CD4-positive, alpha-beta memory T cell (primary cell): ENCODE data around the gene CDCP1. TPM values are rescaled to one million over a fixed set of nuclear protein-coding genes. Genes with fewer than 3 reads are reported as not detected.

ENCODE experiments used
- CTCF ChIA-PET: fragments of 350-600 bp; sonication (Branson Sonifier 250); formaldehyde crosslinking; loops from one replicate; lab custom pipeline; 2021; ENCODE audit warnings: inconsistent platforms; ENCODE audit not compliant: partially characterized antibody; lab: Charles Lee
- POLR2A ChIA-PET: fragments of 350-600 bp; sonication (Branson Sonifier 250); formaldehyde crosslinking; loops from one replicate; lab custom pipeline; 2021; ENCODE audit not compliant: partially characterized antibody; lab: Charles Lee
- DNase-seq, 5 donors: peaks; one replicate each; pipeline versions ENCODE4 v3.0.0 to v3.0.0-alpha.2; 2020 to 2022; ENCODE audit warnings: mixed read lengths in 1 of 5
- H3K27ac ChIP-seq: one replicate; pipeline ENCODE4 v1.7.0; 2013; ENCODE audit warnings: low read depth, low read length
- H3K27me3 ChIP-seq: 2 replicates; pipeline ENCODE4 v1.7.0; 2013; ENCODE audit warnings: mild to moderate bottlenecking, low read length, moderate library complexity; ENCODE audit not compliant: insufficient read depth
- H3K36me3 ChIP-seq: 2 replicates; pipeline ENCODE4 v1.7.0; 2013; ENCODE audit warnings: mild to moderate bottlenecking, low read length, moderate library complexity; ENCODE audit not compliant: insufficient read depth
- H3K4me1 ChIP-seq: 2 replicates; pipeline ENCODE4 v1.7.0; 2013; ENCODE audit warnings: mild to moderate bottlenecking, low read length, moderate library complexity; ENCODE audit not compliant: insufficient read depth
- H3K4me3 ChIP-seq, 2 donors: one replicate each; pipeline ENCODE4 v1.7.0; 2013; ENCODE audit warnings: low read length in 2 of 2, mild to moderate bottlenecking in 1 of 2
- H3K9me3 ChIP-seq, 2 donors: one replicate each; pipeline ENCODE4 v1.7.0; 2013; ENCODE audit warnings: low read length in 2 of 2, control low read depth in 1 of 2; ENCODE audit not compliant: control insufficient read depth in 1 of 2
- H3K27ac Mint-ChIP-seq, 7 donors: one replicate each; pipeline ENCODE4 v1.8.0; 2020 to 2021; ENCODE audit warnings: mixed read lengths in 7 of 7, mild to moderate bottlenecking in 6 of 7, inconsistent platforms in 3 of 7, moderate library complexity in 3 of 7
- H3K27me3 Mint-ChIP-seq, 2 donors: one replicate each; pipeline ENCODE4 v1.8.0; 2020 to 2021; ENCODE audit warnings: mixed read lengths in 2 of 2
- H3K36me3 Mint-ChIP-seq, 2 donors: one replicate each; pipeline ENCODE4 v1.8.0; 2020 to 2021; ENCODE audit warnings: mixed read lengths in 2 of 2, inconsistent platforms in 1 of 2, mild to moderate bottlenecking in 1 of 2
- H3K4me1 Mint-ChIP-seq, 4 donors: one replicate each; pipeline ENCODE4 v1.8.0; 2020 to 2021; ENCODE audit warnings: mixed read lengths in 4 of 4, mild to moderate bottlenecking in 1 of 4
- H3K4me3 Mint-ChIP-seq, 8 donors: one replicate each; pipeline ENCODE4 v1.8.0; 2020 to 2021; ENCODE audit warnings: mixed read lengths in 8 of 8, mild to moderate bottlenecking in 7 of 8, moderate library complexity in 6 of 8, inconsistent platforms in 3 of 8
- H3K9me3 Mint-ChIP-seq, 8 donors: one replicate each; pipeline ENCODE4 v1.8.0; 2020 to 2021; ENCODE audit warnings: mixed read lengths in 8 of 8, mild to moderate bottlenecking in 5 of 8, inconsistent platforms in 3 of 8, moderate library complexity in 1 of 8
- intact Hi-C: fragments of 100-400 bp; cut with micrococcal nuclease; formaldehyde crosslinking; loops from one replicate; pipeline ENCODE4 v1.15.1; 2023
- polyA plus RNA-seq, 2 donors: library from polyadenylated mRNA; unstranded; fragments of 300-500 nt; fragmentation: Illumina TruSeq; gene quantifications; one replicate each; pipeline ENCODE4 v1.2.3, GENCODE V29; 2021
- total RNA-seq, 2 experiments: library from RNA; stranded (reverse); gene quantifications; one replicate each; pipeline ENCODE4 v1.2.3, GENCODE V29; 2021

The CDCP1 gene, protein sequence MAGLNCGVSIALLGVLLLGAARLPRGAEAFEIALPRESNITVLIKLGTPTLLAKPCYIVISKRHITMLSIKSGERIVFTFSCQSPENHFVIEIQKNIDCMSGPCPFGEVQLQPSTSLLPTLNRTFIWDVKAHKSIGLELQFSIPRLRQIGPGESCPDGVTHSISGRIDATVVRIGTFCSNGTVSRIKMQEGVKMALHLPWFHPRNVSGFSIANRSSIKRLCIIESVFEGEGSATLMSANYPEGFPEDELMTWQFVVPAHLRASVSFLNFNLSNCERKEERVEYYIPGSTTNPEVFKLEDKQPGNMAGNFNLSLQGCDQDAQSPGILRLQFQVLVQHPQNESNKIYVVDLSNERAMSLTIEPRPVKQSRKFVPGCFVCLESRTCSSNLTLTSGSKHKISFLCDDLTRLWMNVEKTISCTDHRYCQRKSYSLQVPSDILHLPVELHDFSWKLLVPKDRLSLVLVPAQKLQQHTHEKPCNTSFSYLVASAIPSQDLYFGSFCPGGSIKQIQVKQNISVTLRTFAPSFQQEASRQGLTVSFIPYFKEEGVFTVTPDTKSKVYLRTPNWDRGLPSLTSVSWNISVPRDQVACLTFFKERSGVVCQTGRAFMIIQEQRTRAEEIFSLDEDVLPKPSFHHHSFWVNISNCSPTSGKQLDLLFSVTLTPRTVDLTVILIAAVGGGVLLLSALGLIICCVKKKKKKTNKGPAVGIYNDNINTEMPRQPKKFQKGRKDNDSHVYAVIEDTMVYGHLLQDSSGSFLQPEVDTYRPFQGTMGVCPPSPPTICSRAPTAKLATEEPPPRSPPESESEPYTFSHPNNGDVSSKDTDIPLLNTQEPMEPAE
- total RNA-seq = under 1 TPM; 0.35 to 0.44 TPM
- polyA plus RNA-seq = under 1 TPM; 0.24 to 0.60 TPM

DNA sequence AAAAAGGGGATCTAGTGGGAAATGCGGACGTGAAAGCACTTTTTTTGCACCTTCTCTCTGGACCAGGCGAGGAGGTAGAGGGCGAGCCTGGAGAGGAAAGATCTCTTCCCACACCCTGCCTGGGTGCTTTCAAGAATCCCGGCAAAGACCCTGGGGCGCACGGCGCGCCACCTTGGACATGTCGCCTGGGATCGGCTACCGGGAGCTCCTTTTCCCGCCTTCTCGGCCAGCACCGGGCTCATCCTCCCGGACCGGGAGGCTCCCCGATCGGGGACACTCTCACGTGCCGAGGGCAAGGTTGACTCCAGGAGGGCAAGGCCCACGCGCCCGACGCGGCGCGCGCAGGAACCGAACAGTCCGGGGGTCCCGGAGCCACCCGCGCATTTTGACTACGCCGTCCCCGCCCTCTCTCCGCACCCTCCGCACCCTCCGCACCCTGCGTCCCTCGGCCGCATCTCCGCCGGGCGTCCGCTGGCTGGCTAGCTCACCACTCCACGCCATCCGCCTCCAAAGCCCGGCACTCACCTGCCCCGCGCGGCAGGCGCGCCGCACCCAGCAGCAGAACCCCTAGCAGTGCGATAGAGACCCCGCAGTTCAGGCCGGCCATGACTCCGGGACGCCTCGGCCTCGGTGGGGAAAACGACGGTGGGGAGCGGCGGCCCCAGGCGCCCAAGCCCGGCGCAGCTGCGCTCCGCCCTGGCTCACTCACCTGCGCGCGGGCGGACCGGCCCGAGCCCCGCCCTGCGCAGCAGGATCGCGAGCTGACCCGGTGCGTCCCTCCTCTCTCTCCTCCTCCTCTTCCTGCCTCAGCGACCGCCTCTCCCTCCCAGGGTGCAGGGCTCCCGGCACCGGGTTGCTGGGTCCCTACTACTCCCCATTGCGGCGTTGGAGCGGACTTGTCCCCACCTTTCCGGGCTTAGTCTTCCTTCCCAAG lies at the start of gene CDCP1:
Gene CDCP1, minus strand, starts transcription at position 698 of the 934 bp plus-strand sequence. Its CDS starts 91 bp downstream, at position 607.
- peaks cover 14% of the 10 kb centered on the region for H3K4me1 ChIP-seq
- POLR2A ChIA-PET = no interaction called here
- peak within 1 kb of the TSS in 1 of 2 donors; percentile 28 for H3K4me3 ChIP-seq
- H3K36me3 ChIP-seq = no peaks in the 10 kb centered on the region
- no peak within 1 kb of the TSS for H3K27ac ChIP-seq
- peaks cover 8 to 32% (median 12%) of the 10 kb centered on the region in 4 donors for H3K4me1 Mint-ChIP-seq
- H3K27me3 ChIP-seq = peaks cover 13% of the 10 kb centered on the region
- peaks cover 31 to 39% of the 10 kb centered on the region in 2 donors for H3K27me3 Mint-ChIP-seq
- no peaks in the 10 kb centered on the region for H3K9me3 ChIP-seq
- peak within 1 kb of the TSS; percentile 79 to 94 (median 86) for H3K4me3 Mint-ChIP-seq
- no peak for DNase-seq
- peak within 1 kb of the TSS in 2 of 7 donors; percentile 12 to 79 for H3K27ac Mint-ChIP-seq
- H3K9me3 Mint-ChIP-seq = peaks cover 0 to 12% (median 10%) of the 10 kb centered on the region in 8 donors
- CTCF ChIA-PET = interaction anchor here (0.6 to 1.6 kb wide), 2 partner anchors 8 to 11 kb away, joined by 3 to 5 read pairs; no protein-coding TSS in a partner anchor
- intact Hi-C loops = no loop called here
- peaks cover 0 to 3% of the 10 kb centered on the region in 2 donors for H3K36me3 Mint-ChIP-seq

DNA sequence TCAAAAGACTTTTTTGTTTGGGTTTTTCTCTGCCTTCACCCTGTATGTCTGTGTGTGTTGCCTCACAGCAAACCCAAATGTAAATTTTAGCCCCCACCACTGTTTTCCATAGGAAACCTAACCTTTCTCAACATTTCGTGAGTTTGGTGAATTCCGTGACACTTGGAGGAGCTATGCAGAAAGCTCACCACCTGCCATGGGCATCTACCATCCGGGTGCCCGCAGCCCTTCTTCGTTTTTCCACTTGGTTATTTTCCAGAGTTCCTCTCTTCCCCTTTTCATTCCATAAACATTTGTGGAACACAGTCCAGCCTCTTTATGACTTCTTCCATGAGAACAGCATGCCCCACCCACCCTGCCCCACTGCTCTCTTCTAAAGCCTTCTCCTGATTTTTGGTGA lies 48.6 kb upstream of the CDCP1 start:
- Mint-ChIP-seq H3K27me3 (peaks cover 10 to 12% of the 10 kb centered on the region in 2 donors), H3K9me3 (no peaks in the 10 kb centered on the region), H3K27ac (no peak overlapping the region), H3K4me1 (no peaks in the 10 kb centered on the region), H3K4me3 (no peak overlapping the region), H3K36me3 (no peaks in the 10 kb centered on the region)
- Histone ChIP-seq H3K9me3 (no peaks in the 10 kb centered on the region), H3K36me3 (no peaks in the 10 kb centered on the region), H3K4me3 (no peak overlapping the region), H3K27ac (no peak overlapping the region), H3K4me1 (no peaks in the 10 kb centered on the region), H3K27me3 (no peaks in the 10 kb centered on the region)
- no peak for DNase-seq
- ChIA-PET CTCF (interaction anchor here (4.5 to 5.4 kb wide), 2 partner anchors 16 to 153 kb away, joined by 14 to 35 read pairs; no protein-coding TSS in a partner anchor), POLR2A (no interaction called here)
- intact Hi-C loops = no loop called here

DNA sequence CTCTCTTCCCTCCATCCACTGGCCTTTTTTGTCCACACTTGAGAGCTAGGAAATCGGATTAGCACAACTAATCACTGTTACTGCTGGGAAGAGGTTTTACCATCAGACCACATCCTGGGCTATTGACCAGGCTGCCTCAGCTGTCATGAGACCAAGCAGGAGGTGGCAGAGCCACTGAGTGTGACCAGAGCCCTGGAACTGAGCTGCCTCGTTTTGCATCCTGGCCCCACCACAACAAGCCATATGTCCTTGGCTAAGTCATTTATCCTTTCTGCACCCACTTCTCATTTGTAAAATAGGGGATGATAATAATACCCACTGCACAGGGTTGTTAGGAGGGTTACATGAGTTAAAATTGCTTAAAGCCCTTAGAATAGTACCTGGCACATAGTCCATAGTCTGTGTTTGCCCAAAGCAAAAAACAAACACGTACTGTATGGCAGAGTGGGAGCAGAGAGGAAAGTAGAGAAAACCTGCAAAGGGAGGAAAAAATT lies 45.8 kb upstream of the CDCP1 start:
- Mint-ChIP-seq H3K27me3 (peaks cover 6 to 7% of the 10 kb centered on the region in 2 donors), H3K4me1 (no peaks in the 10 kb centered on the region), H3K36me3 (no peaks in the 10 kb centered on the region), H3K4me3 (no peak overlapping the region), H3K9me3 (no peaks in the 10 kb centered on the region), H3K27ac (no peak overlapping the region)
- Histone ChIP-seq H3K36me3 (no peaks in the 10 kb centered on the region), H3K9me3 (no peaks in the 10 kb centered on the region), H3K4me1 (no peaks in the 10 kb centered on the region), H3K27me3 (no peaks in the 10 kb centered on the region), H3K27ac (no peak overlapping the region), H3K4me3 (no peak overlapping the region)
- ChIA-PET CTCF (interaction anchor here (1.0 to 5.4 kb wide), 3 partner anchors 19 to 154 kb away, joined by 3 to 35 read pairs (median 3); no protein-coding TSS in a partner anchor), POLR2A (no interaction called here)
- intact Hi-C loops = no loop called here
- DNase-seq = no peak

DNA sequence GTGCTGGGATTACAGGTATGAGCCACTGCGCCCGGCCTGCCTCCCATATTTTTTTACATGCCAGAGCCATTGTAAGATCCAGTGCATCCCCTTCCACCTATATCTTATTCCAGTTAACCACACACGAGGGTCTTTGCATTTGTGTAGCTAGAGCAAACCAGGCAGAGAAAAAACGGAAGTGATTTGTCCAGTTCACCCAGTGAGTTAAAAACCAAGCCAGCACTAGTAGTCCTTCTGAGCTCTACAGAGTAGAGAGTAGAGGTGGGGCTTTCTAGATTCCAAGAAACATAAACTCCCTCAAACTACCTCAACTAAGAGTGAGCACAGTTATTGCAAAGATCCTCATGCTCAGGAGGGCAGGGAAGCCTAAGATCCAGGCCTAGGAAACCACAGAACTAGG lies 45.2 kb upstream of the CDCP1 start:
- H3K36me3 ChIP-seq = no peaks in the 10 kb centered on the region
- H3K27me3 ChIP-seq = no peaks in the 10 kb centered on the region
- ChIA-PET POLR2A (no interaction called here), CTCF (interaction anchor here (1.7 kb wide), 1 partner anchor 153 kb away, joined by 3 read pairs; no protein-coding TSS in a partner anchor)
- no peaks in the 10 kb centered on the region for H3K9me3 ChIP-seq
- H3K27ac ChIP-seq = no peak overlapping the region
- no peaks in the 10 kb centered on the region for H3K4me1 Mint-ChIP-seq
- H3K27ac Mint-ChIP-seq = no peak overlapping the region
- H3K4me1 ChIP-seq = no peaks in the 10 kb centered on the region
- H3K27me3 Mint-ChIP-seq = peaks cover 6 to 7% of the 10 kb centered on the region in 2 donors
- no peak for DNase-seq
- intact Hi-C loops = no loop called here
- H3K4me3 ChIP-seq = no peak overlapping the region
- no peak overlapping the region for H3K4me3 Mint-ChIP-seq
- H3K36me3 Mint-ChIP-seq = no peaks in the 10 kb centered on the region
- H3K9me3 Mint-ChIP-seq = no peaks in the 10 kb centered on the region

DNA sequence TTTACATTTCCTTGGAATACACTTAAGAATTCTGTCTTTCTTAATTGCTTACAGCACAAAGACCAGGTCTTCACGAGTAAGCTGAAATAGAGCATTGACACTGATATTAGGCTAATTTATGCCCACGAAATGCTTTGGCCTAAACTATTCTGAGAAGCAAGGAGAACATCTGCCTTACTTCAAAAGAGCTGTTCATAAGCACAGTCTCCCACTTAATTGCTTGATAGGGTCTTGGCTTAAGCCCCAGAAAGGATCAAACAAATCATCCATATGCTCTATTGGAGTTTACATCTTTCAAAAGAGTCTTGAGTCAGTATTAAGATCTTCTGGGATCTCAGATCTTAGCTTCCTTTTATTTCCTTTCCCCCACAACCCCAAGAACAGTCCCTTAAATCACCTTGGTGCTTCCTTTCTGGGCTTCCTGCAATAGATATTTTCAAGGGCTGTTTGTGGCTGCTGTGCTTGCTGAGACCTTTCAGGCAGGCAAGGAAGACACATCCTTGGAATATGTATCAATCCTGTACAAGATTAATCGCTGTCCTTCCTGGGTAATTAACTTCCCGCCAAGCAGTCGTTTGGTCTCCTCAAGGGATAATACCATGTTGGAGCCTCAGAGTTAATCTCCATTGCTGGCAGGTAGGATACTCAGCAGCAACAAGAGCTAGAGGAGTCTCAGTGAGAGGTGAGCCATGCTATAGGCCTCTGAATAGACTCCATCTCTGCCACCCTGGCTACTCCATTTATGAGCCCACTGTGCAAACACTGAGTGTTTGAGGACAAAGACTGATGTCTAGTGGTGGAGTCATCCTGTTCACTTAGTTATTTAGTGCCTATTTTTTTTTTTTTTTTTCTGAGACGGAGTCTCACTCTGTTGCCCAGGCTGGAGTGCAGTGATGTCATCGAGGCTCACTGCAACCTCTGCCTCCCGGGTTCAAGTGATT lies 42.8 kb upstream of the CDCP1 start:
- Mint-ChIP-seq H3K4me3 (no peak overlapping the region), H3K4me1 (no peaks in the 10 kb centered on the region), H3K27me3 (peaks cover 0 to 2% of the 10 kb centered on the region in 2 donors), H3K27ac (no peak overlapping the region), H3K36me3 (no peaks in the 10 kb centered on the region), H3K9me3 (no peaks in the 10 kb centered on the region)
- Histone ChIP-seq H3K4me3 (no peak overlapping the region), H3K36me3 (no peaks in the 10 kb centered on the region), H3K9me3 (no peaks in the 10 kb centered on the region), H3K27me3 (no peaks in the 10 kb centered on the region), H3K4me1 (no peaks in the 10 kb centered on the region), H3K27ac (no peak overlapping the region)
- ChIA-PET POLR2A (no interaction called here), CTCF (no interaction called here)
- intact Hi-C loops = no loop called here
- DNase-seq = no peak

DNA sequence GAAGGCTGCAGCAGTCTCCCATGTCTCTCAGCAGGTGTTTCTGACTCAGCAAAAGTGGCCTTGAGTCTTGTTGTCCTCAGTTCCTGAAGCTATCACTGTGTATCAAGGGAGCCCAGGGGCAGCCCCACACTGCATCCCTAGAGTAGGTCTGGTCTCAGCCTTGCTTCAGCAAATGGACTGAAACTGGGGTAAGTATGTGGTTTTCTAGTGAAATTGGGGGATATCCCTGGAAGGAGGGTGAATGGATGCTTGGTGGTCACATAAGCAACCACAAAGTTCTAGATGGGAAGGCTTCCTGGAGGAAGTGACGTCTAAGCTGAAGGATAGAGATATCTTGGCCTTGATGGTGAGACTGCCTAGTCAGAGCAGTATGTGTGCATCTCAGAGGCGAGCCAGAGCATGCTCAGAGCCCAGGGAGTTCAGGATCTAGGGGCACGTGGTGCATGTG lies 41.5 kb upstream of the CDCP1 start:
- POLR2A ChIA-PET = no interaction called here
- no peak overlapping the region for H3K27ac Mint-ChIP-seq

More for the DNA sequence above, 41.5 kb upstream of the CDCP1 start:
- no peak overlapping the region for H3K4me3 Mint-ChIP-seq
- Histone ChIP-seq H3K27me3 (no peaks in the 10 kb centered on the region), H3K36me3 (no peaks in the 10 kb centered on the region), H3K27ac (no peak overlapping the region), H3K4me1 (no peaks in the 10 kb centered on the region), H3K4me3 (no peak overlapping the region), H3K9me3 (no peaks in the 10 kb centered on the region)
- CTCF ChIA-PET = interaction anchor here (1.1 kb wide), 1 partner anchor 23 kb away, joined by 3 read pairs; no protein-coding TSS in a partner anchor
- DNase-seq = no peak
- intact Hi-C loops = no loop called here
- H3K9me3 Mint-ChIP-seq = no peaks in the 10 kb centered on the region
- H3K27me3 Mint-ChIP-seq = peaks cover 0 to 3% of the 10 kb centered on the region in 2 donors
- H3K36me3 Mint-ChIP-seq = no peaks in the 10 kb centered on the region
- H3K4me1 Mint-ChIP-seq = peaks cover 0 to 3% (median 0%) of the 10 kb centered on the region in 4 donors
